Endothelial cell of umbilical vein (primary cell): ENCODE data around the gene MRGPRE. TPM values are rescaled to one million over a fixed set of nuclear protein-coding genes. Genes with fewer than 3 reads are reported as not detected.

Source experiments
- BruUV-seq: library from RNA; stranded (reverse); fragments of 400-500 nt; replicated peaks from 2 replicates; lab custom pipeline; 2021; lab: Mats Ljungman, UMichigan
- CTCF ChIA-PET: fragments of 300-600, 350-600 bp; sonication (Branson Sonifier 250); formaldehyde crosslinking; loops from one replicate; lab custom pipeline; 2021; ENCODE audit warnings: antibody characterized with exemption, inconsistent platforms; lab: Charles Lee
- POLR2A ChIA-PET: fragments of 300-600, 350-600 bp; sonication (Branson Sonifier 250); formaldehyde crosslinking; loops from one replicate; lab custom pipeline; 2021; ENCODE audit warnings: antibody characterized with exemption, inconsistent platforms; lab: Charles Lee
- DNase-seq: peaks from one replicate; pipeline ENCODE4 v3.0.0-alpha.2; 2011; ENCODE audit warnings: low read depth, low spot score
- FAIRE-seq: peaks from 2 replicates; lab custom pipeline; 2011; peaks lifted over from hg19 to GRCh38; lab: Jason Lieb, UNC
- H2AFZ ChIP-seq: 2 replicates; pipeline ENCODE4 v1.6.0; 2012; ENCODE audit warnings: low read depth, low read length, control low read depth, inconsistent platforms
- H3K27ac ChIP-seq: 2 replicates; pipeline ENCODE4 v1.5.1; 2011; ENCODE audit warnings: low read depth, mild to moderate bottlenecking, control low read depth, low read length, moderate library complexity; ENCODE audit not compliant: insufficient read depth
- H3K27me3 ChIP-seq, 2 experiments: 2 replicates each; pipeline versions ENCODE4 v1.6.0 to v1.6.1; 2011; ENCODE audit warnings: low read length in 2 of 2, mixed read lengths in 1 of 2; ENCODE audit not compliant: control insufficient read depth in 2 of 2, insufficient read depth in 2 of 2
- H3K36me3 ChIP-seq, 2 experiments: 2 replicates in 1 of 2; 3 replicates in 1 of 2; pipeline ENCODE4 v1.5.1; 2011; ENCODE audit warnings: low read length in 2 of 2, mild to moderate bottlenecking in 1 of 2, moderate library complexity in 1 of 2; ENCODE audit not compliant: control insufficient read depth in 2 of 2, insufficient read depth in 2 of 2; ENCODE audit errors: extremely low read depth in 1 of 2
- H3K4me1 ChIP-seq: 3 replicates; pipeline ENCODE4 v1.5.1; 2011; ENCODE audit warnings: mild to moderate bottlenecking, low read length; ENCODE audit not compliant: control insufficient read depth, insufficient read depth; ENCODE audit errors: extremely low read depth
- H3K4me2 ChIP-seq: 2 replicates; pipeline ENCODE4 v1.6.1; 2011; ENCODE audit warnings: low read length, control low read depth, mixed read lengths; ENCODE audit not compliant: insufficient read depth
- H3K4me3 ChIP-seq, 3 experiments: fragments of 200-600 bp in 1 of 3; sonication (generic), shearing (Covaris generic) in 1 of 3; replicated peaks in 1 of 3; 2 replicates each; pipeline ENCODE4 v1.5.1; 2011 to 2016; ENCODE audit warnings: control low read depth in 3 of 3, low read length in 3 of 3, mild to moderate bottlenecking in 2 of 3, inconsistent platforms in 1 of 3, low read depth in 1 of 3, moderate library complexity in 1 of 3; ENCODE audit not compliant: insufficient read depth in 1 of 3
- H3K79me2 ChIP-seq: 2 replicates; pipeline ENCODE4 v1.6.0; 2012; ENCODE audit warnings: low read length, inconsistent platforms; ENCODE audit not compliant: control insufficient read depth, insufficient read depth
- H3K9ac ChIP-seq: replicated peaks from 2 replicates; pipeline ENCODE3; 2011; ENCODE audit warnings: low read length, control low read depth; ENCODE audit not compliant: insufficient read depth; ENCODE audit errors: extremely low read depth
- H3K9me1 ChIP-seq: replicated peaks from 3 replicates; pipeline ENCODE4 v1.6.0; 2011; ENCODE audit warnings: mild to moderate bottlenecking, low read length; ENCODE audit not compliant: control insufficient read depth, insufficient read depth; ENCODE audit errors: extremely low read depth
- H3K9me3 ChIP-seq: replicated peaks from 2 replicates; pipeline ENCODE4 v1.5.1; 2012; ENCODE audit warnings: low read length, inconsistent platforms; ENCODE audit not compliant: control insufficient read depth, insufficient read depth
- H4K20me1 ChIP-seq: replicated peaks from 2 replicates; pipeline ENCODE3; 2011; ENCODE audit warnings: mild to moderate bottlenecking, low read length; ENCODE audit not compliant: control insufficient read depth, insufficient read depth; ENCODE audit errors: extremely low read depth
- EZH2 ChIP-seq: IDR thresholded peaks from 2 replicates; pipeline ENCODE4 v1.6.1; 2012; ENCODE audit warnings: borderline replicate concordance, low read depth, mild to moderate bottlenecking, moderate library complexity, low read length, inconsistent platforms; ENCODE audit not compliant: severe bottlenecking
- FOS ChIP-seq: IDR thresholded peaks from 2 replicates; pipeline ENCODE4 v1.6.1; 2011; ENCODE audit warnings: mild to moderate bottlenecking, low read length, moderate library complexity, borderline replicate concordance; ENCODE audit not compliant: insufficient read depth
- GATA2 ChIP-seq: IDR thresholded peaks from 2 replicates; pipeline ENCODE4 v1.7.0; 2011; ENCODE audit warnings: low read depth, mild to moderate bottlenecking, moderate library complexity, mixed read lengths, low read length; ENCODE audit not compliant: insufficient read length, insufficient read depth
- JUN ChIP-seq: IDR thresholded peaks from 2 replicates; pipeline ENCODE4 v1.6.1; 2011; ENCODE audit warnings: borderline replicate concordance, low read depth; ENCODE audit not compliant: insufficient read length, insufficient read depth
- MYC ChIP-seq: IDR thresholded peaks from one replicate; pipeline ENCODE4 v1.6.1; 2011; ENCODE audit warnings: mild to moderate bottlenecking, low read depth, low read length
- POLR2A ChIP-seq: IDR thresholded peaks from 2 replicates; pipeline ENCODE4 v1.6.1; 2012; ENCODE audit warnings: low read depth, mild to moderate bottlenecking, control low read depth, low read length
- POLR2AphosphoS5 ChIP-seq: IDR thresholded peaks from 2 replicates; pipeline ENCODE4 v1.6.1; 2012; ENCODE audit warnings: low read depth, mild to moderate bottlenecking, control low read depth, low read length, moderate library complexity; ENCODE audit not compliant: insufficient read depth
- dilution Hi-C: fragments of 300-500 bp; cut with MboI; formaldehyde crosslinking; loops from one replicate; pipeline ENCODE4 v1.15.0; 2019; ENCODE audit warnings: low sequenced_read_pairs; ENCODE audit not compliant: extremely low pct_ligation_motif_present
- intact Hi-C: fragments of 100-400 bp; cut with micrococcal nuclease; formaldehyde crosslinking; loops from one replicate; pipeline ENCODE4 v1.10.0; 2022
- polyA plus RNA-seq, 4 experiments: library from polyadenylated mRNA; depleted of rRNA in 3 of 4; stranded (reverse) in 3 of 4; unstranded in 1 of 4; fragments of >200 nt; gene quantifications; 2 replicates each; pipeline versions ENCODE4 v1.2.1 to v1.2.3, GENCODE V29; 2011 to 2012; ENCODE audit warnings: missing spikeins in 1 of 4
- total RNA-seq: library from RNA; stranded (reverse); gene quantifications from 2 replicates; pipeline ENCODE4 v1.2.3, GENCODE V29; 2021
- TF ChIP-seq, protein P1 (sequence below): IDR thresholded peaks from 2 replicates; pipeline ENCODE4 v1.6.1; 2011; ENCODE audit not compliant: insufficient read depth, insufficient read length
- TF ChIP-seq, protein P2 (sequence below), 2 donors: IDR thresholded peaks; 1 replicate in 1 of 2; 2 replicates in 1 of 2; pipeline ENCODE4 v1.5.1; 2011; ENCODE audit warnings: low read length in 2 of 2, mild to moderate bottlenecking in 2 of 2, moderate library complexity in 2 of 2, control low read depth in 1 of 2, inconsistent platforms in 1 of 2, low read depth in 1 of 2; ENCODE audit not compliant: insufficient read depth in 1 of 2; ENCODE audit errors: extremely low read depth in 1 of 2

MRGPRE gene
- total and polyA plus RNA-seq, 2 donors (not counting 3 experiments of a cell fraction or from before 2014, with no cell fraction given) = not detected

- no peak overlapping the region for H3K27ac ChIP-seq
- POLR2A ChIA-PET = no interaction called here
- no peak overlapping the region for H3K4me3 ChIP-seq
Observed at GRCh38 chr11:3178349-3178748, 53.9 kb downstream of the MRGPRE start.

More at GRCh38 chr11:3178349-3178748, 53.9 kb downstream of the MRGPRE start:
- H3K79me2 ChIP-seq = no peaks in the 10 kb centered on the region
- no peaks in the 10 kb centered on the region for H3K9me1 ChIP-seq
- H3K36me3 ChIP-seq = no peaks in the 10 kb centered on the region
- no peaks in the 10 kb centered on the region for H3K27me3 ChIP-seq
- H4K20me1 ChIP-seq = no peaks in the 10 kb centered on the region
- no peak overlapping the region for H2AFZ ChIP-seq
- dilution Hi-C loops (no loop called here), intact Hi-C loops (no loop called here)
- CTCF ChIA-PET = no interaction called here
- TF ChIP-seq JUN = no peak
- TF ChIP-seq, protein P1, sequence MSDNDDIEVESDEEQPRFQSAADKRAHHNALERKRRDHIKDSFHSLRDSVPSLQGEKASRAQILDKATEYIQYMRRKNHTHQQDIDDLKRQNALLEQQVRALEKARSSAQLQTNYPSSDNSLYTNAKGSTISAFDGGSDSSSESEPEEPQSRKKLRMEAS = no peak
- TF ChIP-seq, protein P2, sequence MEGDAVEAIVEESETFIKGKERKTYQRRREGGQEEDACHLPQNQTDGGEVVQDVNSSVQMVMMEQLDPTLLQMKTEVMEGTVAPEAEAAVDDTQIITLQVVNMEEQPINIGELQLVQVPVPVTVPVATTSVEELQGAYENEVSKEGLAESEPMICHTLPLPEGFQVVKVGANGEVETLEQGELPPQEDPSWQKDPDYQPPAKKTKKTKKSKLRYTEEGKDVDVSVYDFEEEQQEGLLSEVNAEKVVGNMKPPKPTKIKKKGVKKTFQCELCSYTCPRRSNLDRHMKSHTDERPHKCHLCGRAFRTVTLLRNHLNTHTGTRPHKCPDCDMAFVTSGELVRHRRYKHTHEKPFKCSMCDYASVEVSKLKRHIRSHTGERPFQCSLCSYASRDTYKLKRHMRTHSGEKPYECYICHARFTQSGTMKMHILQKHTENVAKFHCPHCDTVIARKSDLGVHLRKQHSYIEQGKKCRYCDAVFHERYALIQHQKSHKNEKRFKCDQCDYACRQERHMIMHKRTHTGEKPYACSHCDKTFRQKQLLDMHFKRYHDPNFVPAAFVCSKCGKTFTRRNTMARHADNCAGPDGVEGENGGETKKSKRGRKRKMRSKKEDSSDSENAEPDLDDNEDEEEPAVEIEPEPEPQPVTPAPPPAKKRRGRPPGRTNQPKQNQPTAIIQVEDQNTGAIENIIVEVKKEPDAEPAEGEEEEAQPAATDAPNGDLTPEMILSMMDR (IDR thresholded peaks at IDR 0.05; ENCODE audit: extremely low read depth in 1 of 2, insufficient read depth in 1 of 2, low read depth in 1 of 2, low read length in 2 of 2) = no peak
- no peak for TF ChIP-seq MYC
- no peak for TF ChIP-seq POLR2A
- no peak for TF ChIP-seq POLR2AphosphoS5
- no peak for TF ChIP-seq FOS
- TF ChIP-seq EZH2 = no peak
- TF ChIP-seq GATA2 = no peak
- BruUV-seq = no TSS peak
- no peak overlapping the region for H3K9ac ChIP-seq
- no peaks in the 10 kb centered on the region for H3K4me1 ChIP-seq
- H3K4me2 ChIP-seq = no peak overlapping the region
- no peak for DNase-seq
- H3K9me3 ChIP-seq = no peaks in the 10 kb centered on the region
- FAIRE-seq = no peak
